Heart right ventricle (tissue), 16 donors: ENCODE data around the gene GOLT1A. TPM values are rescaled to one million over a fixed set of nuclear protein-coding genes. Genes with fewer than 3 reads are reported as not detected.

Source experiments
- ATAC-seq, 8 donors: fragments of 200-7000 bp; cut with Tn5 transposase; one replicate each; pipeline ENCODE4 v1.9.1; 2020; ENCODE audit warnings: mild to moderate bottlenecking in 8 of 8, moderate library complexity in 8 of 8, moderate number of reproducible peaks in 1 of 8
- DNase-seq, 2 donors: peaks; one replicate each; pipeline ENCODE4 v3.0.0-alpha.2; 2020
- H3K27ac ChIP-seq, 10 donors: fragments of 200-600 bp; sonication (generic) in 2 of 10; one replicate each; pipeline versions ENCODE4 v1.5.0 to v1.8.0; 2020 to 2022; ENCODE audit warnings: mild to moderate bottlenecking in 3 of 10
- H3K27me3 ChIP-seq, 7 donors: fragments of 200-600 bp; one replicate each; pipeline ENCODE4 v1.8.0; 2021 to 2022; ENCODE audit warnings: mild to moderate bottlenecking in 2 of 7
- H3K36me3 ChIP-seq, 9 donors: fragments of 200-600 bp; sonication (generic) in 1 of 9; one replicate each; pipeline versions ENCODE4 v1.5.0 to v1.8.0; 2020 to 2022; ENCODE audit warnings: mild to moderate bottlenecking in 2 of 9
- H3K4me1 ChIP-seq, 9 donors: fragments of 200-600 bp; sonication (generic) in 1 of 9; one replicate each; pipeline versions ENCODE4 v1.5.0 to v1.8.0; 2020 to 2022; ENCODE audit warnings: mild to moderate bottlenecking in 4 of 9
- H3K4me3 ChIP-seq, 10 donors: fragments of 200-600 bp; sonication (generic) in 2 of 10; one replicate each; pipeline versions ENCODE4 v1.5.0 to v1.8.0; 2020 to 2022; ENCODE audit warnings: mild to moderate bottlenecking in 7 of 10, moderate library complexity in 2 of 10
- H3K9me3 ChIP-seq, 11 donors: fragments of 200-600 bp in 10 of 11; sonication (generic) in 2 of 11; one replicate each; pipeline versions ENCODE4 v1.5.0 to v1.8.0; 2013 to 2022; ENCODE audit warnings: mild to moderate bottlenecking in 2 of 11, control low read depth in 1 of 11, moderate library complexity in 1 of 11
- CTCF ChIP-seq, 9 donors: fragments of 200-600 bp; sonication (generic) in 2 of 9; IDR thresholded peaks; one replicate each; pipeline versions ENCODE4 v1.5.0 to v1.8.0; 2021 to 2022; ENCODE audit warnings: antibody characterized with exemption in 9 of 9, mild to moderate bottlenecking in 5 of 9, moderate library complexity in 1 of 9
- WGBS, 2 donors: extraction: QIAGEN DNeasy Blood & Tissue Kit; methylation state at CpG; one replicate each; pipeline ENCODE4 v1.1.7; 2013; ENCODE audit warnings: inconsistent platforms in 1 of 2; 5-methylcytosine and 5-hydroxymethylcytosine counted together
- intact Hi-C, 10 donors: fragments of 100-400 bp; cut with DNase I; formaldehyde crosslinking; loops; one replicate each; pipeline versions ENCODE4 v1.11.1 to v1.14.2; 2022
- polyA plus RNA-seq, 2 donors: library from polyadenylated mRNA; stranded (reverse); fragments of 200-250 nt; gene quantifications; one replicate each; pipeline ENCODE4 v1.2.3, GENCODE V29; 2013
- total RNA-seq, 10 donors: library from RNA; stranded (reverse); fragmentation: NEBNext Ultra II Directional in 3 of 10; extraction: Animal tissue kit (Norgen Biotek cat#: 25700) in 3 of 10; gene quantifications; one replicate each; pipeline versions ENCODE4 v1.2.1 to v1.2.4, GENCODE V29; 2021 to 2023
- donor health status: Arrhythmogenic right ventricular cardiomyopathy.
- donor health status: ischemic (EF 13 %, LVEDD 7.1; RV severe dilation, severe dysfunction).
- donor health status: healthy with polysubstance abuse.
- donor health status: DM: no; HTN: yes; CAD: no.
- donor health status: DM: no; HTN: no; CAD: no.
- donor health status: ischemic (EF 25% LVEDD 6.9; RV normal size, moderate dysfunction).
- donor health status: ischemic (EF 25% LVEDD 5.7; RV mildly dilated, moderate dysfunction).
- donor health status: healthy.
- donor health status: DM: yes; HTN: yes; CAD: no.
- donor health status: Ischemic cardiomyopathy.
- donor health status: ischemic (EF 35%, LVEDD 5.7; RV mildly dilated, moderate dysfunction).
- donor health status: nonischemic (EF 11% LVEDD 7.7; RV severe dilation, severe dysfunction).
- donor health status: DM: yes; HTN: yes; CAD: no.
- donor health status: PGD.
- donor health status: ischemic (EF 29% LVEDD 5.4; RV normal size, mild dysfunction).
- donor health status: nonischemic (EF 23%, LVEDD 6.1; RV moderate dilation, normal function).

Gene GOLT1A
- total and polyA plus RNA-seq, 12 donors = 0.43 TPM; not detected in 11

- H3K4me3 ChIP-seq = no peak overlapping the region
- H3K36me3 ChIP-seq = peaks cover 0 to 77% (median 0%) of the 10 kb centered on the region in 9 donors
- intact Hi-C loops = loop anchor here in 7 of 10 donors (2.0 to 10.0 kb wide), 5 partner anchors 48 to 108 kb away; no protein-coding TSS in a partner anchor
- no peak for DNase-seq
- WGBS, 2 donors = 87 to 89% methylated on average over 18 of the region's 18 CpGs
- ATAC-seq = no peak
- H3K9me3 ChIP-seq = no peaks in the 10 kb centered on the region
- H3K27me3 ChIP-seq = no peaks in the 10 kb centered on the region
- H3K27ac ChIP-seq = peak overlapping the region in 1 of 10 donors; percentile 31
- peaks cover 7 to 24% (median 17%) of the 10 kb centered on the region in 9 donors for H3K4me1 ChIP-seq
- no peak for TF ChIP-seq CTCF (IDR thresholded peaks at IDR 0.05)
These were observed 45.4 kb upstream of the GOLT1A start for GRCh38 chr1:204259196-204259595.

- ATAC-seq (peak; percentile 56 to 82 (median 68)), DNase-seq (peak; percentile 59 to 64)
- intact Hi-C loops = loop anchor here in 9 of 10 donors (1.0 to 10.0 kb wide), 6 partner anchors 49 to 109 kb away; no protein-coding TSS in a partner anchor
- Histone ChIP-seq H3K27me3 (no peaks in the 10 kb centered on the region), H3K4me1 (peaks cover 1 to 21% (median 10%) of the 10 kb centered on the region in 9 donors), H3K36me3 (peaks cover 0 to 78% (median 0%) of the 10 kb centered on the region in 9 donors), H3K9me3 (no peaks in the 10 kb centered on the region), H3K4me3 (no peak overlapping the region), H3K27ac (peak overlapping the region in 1 of 10 donors; percentile 31)
- 67 to 70% methylated on average over 7 of the region's 7 CpGs for WGBS, 2 donors
- peak; percentile 44 to 77 (median 69) for TF ChIP-seq CTCF (IDR thresholded peaks at IDR 0.05)
These were observed 44.7 kb upstream of the GOLT1A start for GRCh38 chr1:204258213-204259115.

GRCh38 chr1:204257446-204257845 is 43.7 kb upstream of the GOLT1A start:
- TF ChIP-seq CTCF (IDR thresholded peaks at IDR 0.05) = no peak
- Histone ChIP-seq H3K36me3 (peaks cover 0 to 74% (median 0%) of the 10 kb centered on the region in 9 donors), H3K27me3 (no peaks in the 10 kb centered on the region), H3K27ac (no peak overlapping the region), H3K9me3 (no peaks in the 10 kb centered on the region), H3K4me3 (no peak overlapping the region), H3K4me1 (peaks cover 0 to 19% (median 0%) of the 10 kb centered on the region in 9 donors)
- DNase-seq (no peak), ATAC-seq (no peak)
- intact Hi-C loops = loop anchor here in 5 of 10 donors (5.0 to 10.0 kb wide), 4 partner anchors 50 to 110 kb away; no protein-coding TSS in a partner anchor
- 93 to 94% methylated on average over 24 of the region's 24 CpGs for WGBS, 2 donors

GRCh38 chr1:204256531-204256930 is 42.7 kb upstream of the GOLT1A start:
- peaks cover 0 to 22% (median 0%) of the 10 kb centered on the region in 9 donors for H3K4me1 ChIP-seq
- no peak overlapping the region for H3K27ac ChIP-seq
- ATAC-seq = peak in 1 of 8 donors; percentile 18
- DNase-seq = no peak
- intact Hi-C loops = loop anchor here in 5 of 10 donors (5.0 to 10.0 kb wide), 4 partner anchors 51 to 111 kb away; no protein-coding TSS in a partner anchor
- H3K36me3 ChIP-seq = peaks cover 0 to 66% (median 0%) of the 10 kb centered on the region in 9 donors
- no peak for TF ChIP-seq CTCF (IDR thresholded peaks at IDR 0.05)
- no peaks in the 10 kb centered on the region for H3K9me3 ChIP-seq
- no peak overlapping the region for H3K4me3 ChIP-seq
- H3K27me3 ChIP-seq = no peaks in the 10 kb centered on the region
- WGBS, 2 donors = 78 to 81% methylated on average over 10 of the region's 10 CpGs
